IPS-15b (cell line): ENCODE data around the gene CKLF.
A peak's percentile ranks its signal among the peaks of the same experiment; 100 is the strongest.

Experiments used
- H3K27me3 ChIP-seq: one replicate; pipeline ENCODE4 v1.6.1; 2013; ENCODE audit warnings: low read length; ENCODE audit not compliant: control insufficient read depth, insufficient read depth
- H3K36me3 ChIP-seq: one replicate; pipeline ENCODE4 v1.6.1; 2013; ENCODE audit warnings: low read length; ENCODE audit not compliant: control insufficient read depth, insufficient read depth
- H3K4me1 ChIP-seq: one replicate; pipeline ENCODE4 v1.6.1; 2013; ENCODE audit warnings: mild to moderate bottlenecking, low read length; ENCODE audit not compliant: control insufficient read depth, insufficient read depth
- H3K4me3 ChIP-seq: one replicate; pipeline ENCODE4 v1.5.1; 2013; ENCODE audit warnings: low read depth, low read length
- H3K9ac ChIP-seq: one replicate; pipeline ENCODE4 v1.6.1; 2013; ENCODE audit warnings: low read depth, mild to moderate bottlenecking, low read length
- H3K9me3 ChIP-seq: one replicate; pipeline ENCODE4 v1.6.1; 2013; ENCODE audit warnings: mild to moderate bottlenecking, low read length; ENCODE audit not compliant: control insufficient read depth, insufficient read depth

CKLF gene

GRCh38 chr16:66552286-66553177 is at the start of gene CKLF:
Gene CKLF (plus strand): TSS chr16:66552576. CDS start chr16:66552716, 140 bp downstream.
- H3K36me3 ChIP-seq, result no peaks in the 10 kb centered on the region
- H3K9ac ChIP-seq, result no peak within 1 kb of the TSS
- no peaks in the 10 kb centered on the region for H3K9me3 ChIP-seq
- H3K27me3 ChIP-seq, result peaks cover 14% of the 10 kb centered on the region
- H3K4me3 ChIP-seq, result peak within 1 kb of the TSS; percentile 64
- H3K4me1 ChIP-seq, result no peaks in the 10 kb centered on the region

DNA sequence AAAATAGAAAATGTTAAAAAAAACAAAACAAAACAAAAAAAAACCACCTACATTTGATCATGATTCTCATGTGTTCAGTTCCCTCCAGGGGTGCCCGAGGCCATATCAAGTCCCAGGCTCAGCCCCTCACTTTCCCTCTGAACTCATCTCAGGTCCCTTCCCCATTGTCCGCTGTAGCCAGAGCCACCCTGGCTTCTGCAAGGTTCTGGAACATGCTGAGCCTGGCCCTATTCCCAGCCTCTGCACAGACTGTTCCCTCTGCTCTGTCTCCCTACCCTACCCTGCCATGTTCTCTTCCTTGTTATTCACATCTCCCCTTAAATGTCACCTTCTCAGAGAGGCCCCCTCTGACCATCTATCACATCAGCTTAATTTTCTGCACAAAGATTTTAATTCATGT is 49.3 kb upstream of the CKLF start:
- H3K9ac ChIP-seq, result no peak overlapping the region
- H3K4me1 ChIP-seq, result no peaks in the 10 kb centered on the region
- H3K36me3 ChIP-seq, result no peaks in the 10 kb centered on the region
- H3K4me3 ChIP-seq, result no peak overlapping the region
- H3K9me3 ChIP-seq, result no peaks in the 10 kb centered on the region
- no peaks in the 10 kb centered on the region for H3K27me3 ChIP-seq

- Histone ChIP-seq H3K9ac (no peak overlapping the region), H3K4me1 (no peaks in the 10 kb centered on the region), H3K4me3 (no peak overlapping the region), H3K27me3 (no peaks in the 10 kb centered on the region), H3K36me3 (no peaks in the 10 kb centered on the region), H3K9me3 (no peaks in the 10 kb centered on the region)
Observed at GRCh38 chr16:66503612-66504011, 48.8 kb upstream of the CKLF start.

- H3K27me3 ChIP-seq, result no peaks in the 10 kb centered on the region
- peaks cover 10% of the 10 kb centered on the region for H3K4me1 ChIP-seq
- no peaks in the 10 kb centered on the region for H3K36me3 ChIP-seq
- no peak overlapping the region for H3K9ac ChIP-seq
- H3K9me3 ChIP-seq, result no peaks in the 10 kb centered on the region
- H3K4me3 ChIP-seq, result no peak overlapping the region
Observed at GRCh38 chr16:66507731-66508239, 44.6 kb upstream of the CKLF start.

GRCh38 chr16:66508248-66508913 is 44.0 kb upstream of the CKLF start:
- H3K4me3 ChIP-seq, result no peak overlapping the region
- H3K4me1 ChIP-seq, result peaks cover 10% of the 10 kb centered on the region
- H3K9me3 ChIP-seq, result no peaks in the 10 kb centered on the region
- no peaks in the 10 kb centered on the region for H3K27me3 ChIP-seq
- no peaks in the 10 kb centered on the region for H3K36me3 ChIP-seq
- no peak overlapping the region for H3K9ac ChIP-seq

DNA sequence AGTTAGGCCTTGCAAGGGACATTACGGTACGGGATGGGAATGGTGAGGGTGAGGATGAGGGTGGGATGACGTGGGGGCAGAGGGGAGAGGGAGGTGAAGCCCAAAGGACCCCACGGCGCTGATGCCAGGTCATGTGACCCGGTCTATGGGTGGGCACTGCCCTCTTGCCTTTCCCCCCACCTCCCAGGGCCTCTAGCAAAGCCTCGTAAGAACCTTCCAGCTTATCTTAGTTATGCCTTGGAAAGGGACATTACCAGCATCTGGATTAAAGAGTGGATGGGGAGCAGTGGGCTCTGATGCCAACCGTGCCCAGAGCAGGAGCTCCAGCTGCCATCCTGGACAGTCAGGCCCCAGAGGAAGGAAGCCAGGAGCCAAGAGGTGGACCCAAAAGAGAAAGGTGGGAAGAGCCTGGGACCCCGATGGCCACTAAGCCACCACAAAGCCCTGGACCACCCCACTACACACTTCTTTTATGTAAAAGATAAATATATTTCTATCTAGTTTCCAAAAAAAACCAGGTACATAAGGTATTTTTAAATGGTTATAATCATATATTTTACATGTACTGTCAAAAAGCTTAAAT is 43.4 kb upstream of the CKLF start:
- no peak overlapping the region for H3K9ac ChIP-seq
- no peak overlapping the region for H3K4me3 ChIP-seq
- no peaks in the 10 kb centered on the region for H3K9me3 ChIP-seq
- no peaks in the 10 kb centered on the region for H3K27me3 ChIP-seq
- peaks cover 10% of the 10 kb centered on the region for H3K4me1 ChIP-seq
- no peaks in the 10 kb centered on the region for H3K36me3 ChIP-seq

DNA sequence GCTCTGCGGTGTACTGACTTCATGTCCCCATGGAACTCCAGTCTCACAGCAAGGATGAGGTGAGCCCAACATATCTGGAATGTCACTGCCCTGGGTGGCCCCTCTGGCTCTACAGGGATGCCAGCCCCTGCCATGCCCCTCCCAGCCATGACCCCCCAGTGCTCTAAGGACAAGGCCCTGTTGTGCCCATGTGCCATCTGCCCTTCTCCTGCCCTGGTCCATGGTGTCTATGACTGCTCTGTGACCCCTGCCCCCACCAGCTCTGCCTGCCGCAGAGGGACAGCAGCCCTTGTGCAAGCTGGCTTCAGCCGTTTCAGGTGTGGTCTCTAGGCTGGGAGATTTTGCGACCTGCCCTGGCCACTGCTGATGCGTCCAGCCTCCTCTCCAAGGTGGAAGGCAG is 42.8 kb upstream of the CKLF start:
- no peaks in the 10 kb centered on the region for H3K9me3 ChIP-seq
- no peaks in the 10 kb centered on the region for H3K27me3 ChIP-seq
- H3K9ac ChIP-seq, result no peak overlapping the region
- H3K36me3 ChIP-seq, result no peaks in the 10 kb centered on the region
- H3K4me1 ChIP-seq, result peaks cover 10% of the 10 kb centered on the region
- H3K4me3 ChIP-seq, result no peak overlapping the region

- Histone ChIP-seq H3K9me3 (no peaks in the 10 kb centered on the region), H3K4me1 (peaks cover 10% of the 10 kb centered on the region)
Observed at GRCh38 chr16:66510298-66510697, 42.1 kb upstream of the CKLF start.

GRCh38 chr16:66510711-66511601 is 41.4 kb upstream of the CKLF start:
- Histone ChIP-seq H3K9ac (no peak overlapping the region), H3K36me3 (no peaks in the 10 kb centered on the region), H3K4me3 (no peak overlapping the region), H3K9me3 (no peaks in the 10 kb centered on the region), H3K4me1 (peaks cover 10% of the 10 kb centered on the region), H3K27me3 (no peaks in the 10 kb centered on the region)

More at GRCh38 chr16:66510298-66510697, 42.1 kb upstream of the CKLF start:
- Histone ChIP-seq H3K4me3 (no peak overlapping the region), H3K27me3 (no peaks in the 10 kb centered on the region), H3K36me3 (no peaks in the 10 kb centered on the region), H3K9ac (no peak overlapping the region)

GRCh38 chr16:66511602-66512271 is 40.6 kb upstream of the CKLF start:
- Histone ChIP-seq H3K27me3 (no peaks in the 10 kb centered on the region), H3K36me3 (no peaks in the 10 kb centered on the region), H3K4me3 (no peak overlapping the region), H3K4me1 (peaks cover 10% of the 10 kb centered on the region), H3K9ac (no peak overlapping the region), H3K9me3 (no peaks in the 10 kb centered on the region)
